Activated naive CD4-positive, alpha-beta T cell treated with anti-CD3 and anti-CD28 coated beads, Interleukin-2, amount 10 ng/mL, durations not matched to agents 7 days and 5 days (primary cell): Measurements from ENCODE around the gene SNURF.
"Not testable (repeated sequence)": the region's sequence is repeated elsewhere in the genome, so short reads cannot be mapped to it uniquely, and the experiment has no call there.

Source experiments
- CTCF ChIA-PET: fragments of 350-600 bp; sonication (Branson Sonifier 250); formaldehyde crosslinking; loops from one replicate; lab custom pipeline; 2021; ENCODE audit warnings: antibody characterized with exemption; lab: Charles Lee
- DNase-seq: peaks from one replicate; pipeline ENCODE4 v3.0.0-alpha.2; 2020
- H3K27ac Mint-ChIP-seq: one replicate; pipeline ENCODE4 v1.8.0; 2021; ENCODE audit warnings: mild to moderate bottlenecking, moderate library complexity, mixed read lengths
- H3K27me3 Mint-ChIP-seq: one replicate; pipeline ENCODE4 v1.8.0; 2021; ENCODE audit warnings: mild to moderate bottlenecking, mixed read lengths
- H3K36me3 Mint-ChIP-seq: one replicate; pipeline ENCODE4 v1.8.0; 2021; ENCODE audit warnings: mixed read lengths
- H3K4me1 Mint-ChIP-seq: one replicate; pipeline ENCODE4 v1.8.0; 2021; ENCODE audit warnings: mixed read lengths
- H3K4me3 Mint-ChIP-seq: one replicate; pipeline ENCODE4 v1.8.0; 2021; ENCODE audit warnings: mild to moderate bottlenecking, moderate library complexity, mixed read lengths
- H3K9me3 Mint-ChIP-seq: one replicate; pipeline ENCODE4 v1.8.0; 2021; ENCODE audit warnings: mixed read lengths

Gene SNURF

GRCh38 chr15:24948495-24948894 lies 6.3 kb upstream of the SNURF start:
- H3K27ac Mint-ChIP-seq, result no peak overlapping the region
- CTCF ChIA-PET, result no interaction called here
- H3K27me3 Mint-ChIP-seq, result no peaks in the 10 kb centered on the region
- H3K4me3 Mint-ChIP-seq, result no peak overlapping the region
- DNase-seq, result no peak
- H3K9me3 Mint-ChIP-seq, result peaks cover 8% of the 10 kb centered on the region
- no peaks in the 10 kb centered on the region for H3K36me3 Mint-ChIP-seq
- H3K4me1 Mint-ChIP-seq, result no peaks in the 10 kb centered on the region

GRCh38 chr15:24955531-24955921 lies 739 bp downstream of the SNURF start:
- Mint-ChIP-seq H3K27me3 (peaks cover 6% of the 10 kb centered on the region), H3K4me3 (peak overlapping the region; percentile 82), H3K9me3 (peaks cover 21% of the 10 kb centered on the region), H3K27ac (peak overlapping the region; percentile 93), H3K4me1 (peaks cover 17% of the 10 kb centered on the region), H3K36me3 (peaks cover 19% of the 10 kb centered on the region)
- DNase-seq, result peak; percentile 30
- CTCF ChIA-PET, result no interaction called here

GRCh38 chr15:24956111-24956838 lies 1.5 kb downstream of the SNURF start:
- H3K27ac Mint-ChIP-seq, result peak overlapping the region; percentile 93
- DNase-seq, result peak; percentile 77
- peaks cover 23% of the 10 kb centered on the region for H3K9me3 Mint-ChIP-seq
- peak overlapping the region; percentile 82 for H3K4me3 Mint-ChIP-seq
- peaks cover 25% of the 10 kb centered on the region for H3K36me3 Mint-ChIP-seq
- H3K4me1 Mint-ChIP-seq, result peaks cover 18% of the 10 kb centered on the region
- peaks cover 6% of the 10 kb centered on the region for H3K27me3 Mint-ChIP-seq
- CTCF ChIA-PET, result no interaction called here

GRCh38 chr15:24957691-24958090 lies 2.9 kb downstream of the SNURF start:
- no peak for DNase-seq
- no peak overlapping the region for H3K27ac Mint-ChIP-seq
- peaks cover 25% of the 10 kb centered on the region for H3K9me3 Mint-ChIP-seq
- peaks cover 30% of the 10 kb centered on the region for H3K36me3 Mint-ChIP-seq
- no peak overlapping the region for H3K4me3 Mint-ChIP-seq
- peaks cover 6% of the 10 kb centered on the region for H3K27me3 Mint-ChIP-seq
- CTCF ChIA-PET, result no interaction called here
- peaks cover 18% of the 10 kb centered on the region for H3K4me1 Mint-ChIP-seq

GRCh38 chr15:24961967-24962366 lies 7.2 kb downstream of the SNURF start:
- Mint-ChIP-seq H3K9me3 (peaks cover 33% of the 10 kb centered on the region), H3K36me3 (peaks cover 63% of the 10 kb centered on the region), H3K4me3 (no peak overlapping the region), H3K27me3 (no peaks in the 10 kb centered on the region), H3K27ac (no peak overlapping the region), H3K4me1 (peaks cover 13% of the 10 kb centered on the region)
- CTCF ChIA-PET, result no interaction called here
- DNase-seq, result no peak

GRCh38 chr15:24962880-24963279 lies 8.1 kb downstream of the SNURF start:
- peaks cover 5% of the 10 kb centered on the region for H3K4me1 Mint-ChIP-seq
- peaks cover 66% of the 10 kb centered on the region for H3K36me3 Mint-ChIP-seq
- peaks cover 32% of the 10 kb centered on the region for H3K9me3 Mint-ChIP-seq

GRCh38 chr15:24966364-24967103 lies 11.7 kb downstream of the SNURF start:
- H3K36me3 Mint-ChIP-seq, result peaks cover 64% of the 10 kb centered on the region
- H3K9me3 Mint-ChIP-seq, result peaks cover 21% of the 10 kb centered on the region
- no peaks in the 10 kb centered on the region for H3K27me3 Mint-ChIP-seq
- CTCF ChIA-PET, result no interaction called here
- DNase-seq, result no peak
- H3K27ac Mint-ChIP-seq, result no peak overlapping the region
- H3K4me1 Mint-ChIP-seq, result no peaks in the 10 kb centered on the region
- H3K4me3 Mint-ChIP-seq, result no peak overlapping the region

More at GRCh38 chr15:24962880-24963279, 8.1 kb downstream of the SNURF start:
- no peak overlapping the region for H3K27ac Mint-ChIP-seq
- CTCF ChIA-PET, result no interaction called here
- no peak for DNase-seq
- H3K4me3 Mint-ChIP-seq, result no peak overlapping the region
- no peaks in the 10 kb centered on the region for H3K27me3 Mint-ChIP-seq

- Mint-ChIP-seq H3K27me3 (no peaks in the 10 kb centered on the region), H3K27ac (peak overlapping the region; percentile 16), H3K36me3 (peaks cover 64% of the 10 kb centered on the region), H3K9me3 (peaks cover 26% of the 10 kb centered on the region), H3K4me3 (no peak overlapping the region), H3K4me1 (no peaks in the 10 kb centered on the region)
- no peak for DNase-seq
- CTCF ChIA-PET, result no interaction called here
Measured at GRCh38 chr15:24971052-24971451, 16.3 kb downstream of the SNURF start.

GRCh38 chr15:24971772-24972171 lies 17.0 kb downstream of the SNURF start:
- H3K27ac Mint-ChIP-seq, result no peak overlapping the region
- CTCF ChIA-PET, result no interaction called here
- no peaks in the 10 kb centered on the region for H3K4me1 Mint-ChIP-seq
- no peak for DNase-seq
- H3K4me3 Mint-ChIP-seq, result no peak overlapping the region
- peaks cover 64% of the 10 kb centered on the region for H3K36me3 Mint-ChIP-seq
- H3K27me3 Mint-ChIP-seq, result no peaks in the 10 kb centered on the region
- H3K9me3 Mint-ChIP-seq, result peaks cover 31% of the 10 kb centered on the region

GRCh38 chr15:24972707-24973106 lies 17.9 kb downstream of the SNURF start:
- H3K4me1 Mint-ChIP-seq, CTCF ChIA-PET, DNase-seq, H3K27ac Mint-ChIP-seq, H3K27me3 Mint-ChIP-seq, H3K4me3 Mint-ChIP-seq: not testable (repeated sequence)
- peaks cover 65% of the 10 kb centered on the region for H3K36me3 Mint-ChIP-seq
- peaks cover 31% of the 10 kb centered on the region for H3K9me3 Mint-ChIP-seq

GRCh38 chr15:24976932-24977331 lies 22.1 kb downstream of the SNURF start:
- Mint-ChIP-seq H3K4me3 (no peak overlapping the region), H3K27me3 (no peaks in the 10 kb centered on the region), H3K36me3 (peaks cover 70% of the 10 kb centered on the region), H3K4me1 (no peaks in the 10 kb centered on the region), H3K9me3 (peaks cover 38% of the 10 kb centered on the region), H3K27ac (no peak overlapping the region)
- CTCF ChIA-PET, result no interaction called here
- DNase-seq, result no peak

- Mint-ChIP-seq H3K4me1 (no peaks in the 10 kb centered on the region), H3K27ac (no peak overlapping the region), H3K4me3 (no peak overlapping the region), H3K9me3 (peaks cover 37% of the 10 kb centered on the region), H3K27me3 (no peaks in the 10 kb centered on the region), H3K36me3 (peaks cover 78% of the 10 kb centered on the region)
- CTCF ChIA-PET, result no interaction called here
- no peak for DNase-seq
Measured at GRCh38 chr15:24977686-24978085, 22.9 kb downstream of the SNURF start.

GRCh38 chr15:24985224-24985623 lies 30.4 kb downstream of the SNURF start:
- Mint-ChIP-seq H3K36me3 (peaks cover 66% of the 10 kb centered on the region), H3K4me1 (no peaks in the 10 kb centered on the region), H3K4me3 (no peak overlapping the region), H3K9me3 (peaks cover 30% of the 10 kb centered on the region), H3K27me3 (no peaks in the 10 kb centered on the region), H3K27ac (no peak overlapping the region)
- DNase-seq, result no peak
- CTCF ChIA-PET, result no interaction called here

- no peaks in the 10 kb centered on the region for H3K4me1 Mint-ChIP-seq
- DNase-seq, result no peak
- no peak overlapping the region for H3K27ac Mint-ChIP-seq
- H3K27me3 Mint-ChIP-seq, result no peaks in the 10 kb centered on the region
- peaks cover 30% of the 10 kb centered on the region for H3K9me3 Mint-ChIP-seq
- H3K36me3 Mint-ChIP-seq, result peaks cover 62% of the 10 kb centered on the region
- CTCF ChIA-PET, result no interaction called here
- H3K4me3 Mint-ChIP-seq, result no peak overlapping the region
Measured at GRCh38 chr15:24986653-24987052, 31.9 kb downstream of the SNURF start.
